Esophagus muscularis mucosa (tissue), 4 donors: ENCODE data around the gene ARHGAP12. TPM values are rescaled to one million over a fixed set of nuclear protein-coding genes. Genes with fewer than 3 reads are reported as not detected.

Experiments used
- DNase-seq: peaks from one replicate; pipeline ENCODE4 v3.0.0-alpha.2; 2017; ENCODE audit errors: extremely low spot score
- H3K27ac ChIP-seq, 4 donors: fragments of 200-600 bp; sonication (generic); replicated peaks in 1 of 4; 1 replicate in 3 of 4; 2 replicates in 1 of 4; pipeline ENCODE4 v1.5.1; 2016 to 2019; ENCODE audit warnings: mild to moderate bottlenecking in 1 of 4
- H3K27me3 ChIP-seq, 4 donors: fragments of 200-600 bp; sonication (generic); one replicate each; pipeline versions ENCODE4 v1.5.1 to v1.6.0; 2016 to 2019
- H3K36me3 ChIP-seq, 4 donors: fragments of 200-600 bp; sonication (generic); one replicate each; pipeline ENCODE4 v1.5.1; 2016 to 2019
- H3K4me1 ChIP-seq, 4 donors: fragments of 200-600 bp; sonication (generic); one replicate each; pipeline ENCODE4 v1.5.1; 2016 to 2019
- H3K4me3 ChIP-seq, 4 donors: fragments of 200-600 bp; sonication (generic); 1 replicate in 2 of 4; 2 replicates in 2 of 4; pipeline ENCODE4 v1.5.1; 2016 to 2019; ENCODE audit warnings: mild to moderate bottlenecking in 4 of 4, moderate library complexity in 1 of 4
- H3K9me3 ChIP-seq, 4 donors: fragments of 200-600 bp; sonication (generic); 1 replicate in 3 of 4; 2 replicates in 1 of 4; pipeline ENCODE4 v1.5.1; 2016 to 2019
- EP300 ChIP-seq: sonication (generic); formaldehyde crosslinking; IDR thresholded peaks from one replicate; pipeline ENCODE4 v1.6.1; 2017; ENCODE audit warnings: antibody characterized with exemption
- POLR2A ChIP-seq: fragments of 450-650 bp; IDR thresholded peaks from one replicate; pipeline ENCODE4 v1.6.1; 2017; ENCODE audit warnings: antibody characterized with exemption, moderate library complexity, mild to moderate bottlenecking, low read depth
- POLR2AphosphoS5 ChIP-seq, 2 donors: sonication (generic); formaldehyde crosslinking; IDR thresholded peaks; one replicate each; pipeline ENCODE4 v1.6.1; 2017; ENCODE audit warnings: antibody characterized with exemption in 2 of 2
- WGBS: methylation state at CpG from one replicate; pipeline ENCODE4 v1.1.5; 2018; 5-methylcytosine and 5-hydroxymethylcytosine counted together
- intact Hi-C: fragments of 100-400 bp; cut with DNase I; formaldehyde crosslinking; loops from one replicate; pipeline ENCODE4 v1.15.1; 2023
- total RNA-seq, 4 donors: library from RNA; depleted of rRNA; stranded (reverse); fragments of >200 nt; gene quantifications; one replicate each; pipeline versions ENCODE4 v1.1.0 to v1.2.1, GENCODE V29; 2016
- TF ChIP-seq, protein P1 (sequence below), 3 experiments: fragments of 200-600 bp in 2 of 3; fragments of 450-650 bp in 1 of 3; sonication (generic) in 2 of 3; IDR thresholded peaks; one replicate each; pipeline ENCODE4 v1.5.1; 2017 to 2019; ENCODE audit warnings: antibody characterized with exemption in 3 of 3, mild to moderate bottlenecking in 2 of 3, moderate library complexity in 1 of 3

The ARHGAP12 gene
- total RNA-seq, 4 donors from 2014 or later, result 25.6 to 48.2 (median 35.8) TPM

DNA sequence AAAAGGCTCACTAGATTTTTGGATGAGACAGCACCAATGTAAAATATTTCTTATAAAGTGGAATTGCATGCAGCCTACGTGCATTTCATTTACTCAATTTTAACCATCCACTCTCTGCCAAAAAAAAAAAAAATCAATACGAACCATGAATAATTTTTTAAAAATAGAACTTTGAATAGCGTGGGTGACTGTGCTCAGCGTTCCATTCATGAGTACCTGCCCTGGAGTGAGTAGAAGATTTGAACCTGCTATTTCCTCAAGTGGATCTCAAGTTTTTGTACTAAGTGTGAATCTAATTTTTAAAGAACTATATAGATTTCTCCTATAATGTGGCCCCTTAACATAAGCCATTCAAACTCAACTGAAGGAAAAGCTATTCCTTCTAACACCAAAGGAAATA is 105.3 kb downstream of the ARHGAP12 start:
- intact Hi-C loops, result no loop called here
- no peaks in the 10 kb centered on the region for H3K27me3 ChIP-seq
- no peak overlapping the region for H3K27ac ChIP-seq
- peaks cover 0 to 10% (median 2%) of the 10 kb centered on the region in 4 donors for H3K36me3 ChIP-seq
- TF ChIP-seq EP300 (no peak), POLR2AphosphoS5 (IDR thresholded peaks at IDR 0.05) (no peak), POLR2A (no peak)
- TF ChIP-seq, protein P1, sequence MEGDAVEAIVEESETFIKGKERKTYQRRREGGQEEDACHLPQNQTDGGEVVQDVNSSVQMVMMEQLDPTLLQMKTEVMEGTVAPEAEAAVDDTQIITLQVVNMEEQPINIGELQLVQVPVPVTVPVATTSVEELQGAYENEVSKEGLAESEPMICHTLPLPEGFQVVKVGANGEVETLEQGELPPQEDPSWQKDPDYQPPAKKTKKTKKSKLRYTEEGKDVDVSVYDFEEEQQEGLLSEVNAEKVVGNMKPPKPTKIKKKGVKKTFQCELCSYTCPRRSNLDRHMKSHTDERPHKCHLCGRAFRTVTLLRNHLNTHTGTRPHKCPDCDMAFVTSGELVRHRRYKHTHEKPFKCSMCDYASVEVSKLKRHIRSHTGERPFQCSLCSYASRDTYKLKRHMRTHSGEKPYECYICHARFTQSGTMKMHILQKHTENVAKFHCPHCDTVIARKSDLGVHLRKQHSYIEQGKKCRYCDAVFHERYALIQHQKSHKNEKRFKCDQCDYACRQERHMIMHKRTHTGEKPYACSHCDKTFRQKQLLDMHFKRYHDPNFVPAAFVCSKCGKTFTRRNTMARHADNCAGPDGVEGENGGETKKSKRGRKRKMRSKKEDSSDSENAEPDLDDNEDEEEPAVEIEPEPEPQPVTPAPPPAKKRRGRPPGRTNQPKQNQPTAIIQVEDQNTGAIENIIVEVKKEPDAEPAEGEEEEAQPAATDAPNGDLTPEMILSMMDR (IDR thresholded peaks at IDR 0.05), result no peak
- H3K4me1 ChIP-seq, result peaks cover 0 to 5% (median 2%) of the 10 kb centered on the region in 4 donors
- 91% methylated on average over 4 of the region's 4 CpGs for WGBS
- DNase-seq, result no peak
- H3K4me3 ChIP-seq, result no peak overlapping the region
- no peaks in the 10 kb centered on the region for H3K9me3 ChIP-seq

DNA sequence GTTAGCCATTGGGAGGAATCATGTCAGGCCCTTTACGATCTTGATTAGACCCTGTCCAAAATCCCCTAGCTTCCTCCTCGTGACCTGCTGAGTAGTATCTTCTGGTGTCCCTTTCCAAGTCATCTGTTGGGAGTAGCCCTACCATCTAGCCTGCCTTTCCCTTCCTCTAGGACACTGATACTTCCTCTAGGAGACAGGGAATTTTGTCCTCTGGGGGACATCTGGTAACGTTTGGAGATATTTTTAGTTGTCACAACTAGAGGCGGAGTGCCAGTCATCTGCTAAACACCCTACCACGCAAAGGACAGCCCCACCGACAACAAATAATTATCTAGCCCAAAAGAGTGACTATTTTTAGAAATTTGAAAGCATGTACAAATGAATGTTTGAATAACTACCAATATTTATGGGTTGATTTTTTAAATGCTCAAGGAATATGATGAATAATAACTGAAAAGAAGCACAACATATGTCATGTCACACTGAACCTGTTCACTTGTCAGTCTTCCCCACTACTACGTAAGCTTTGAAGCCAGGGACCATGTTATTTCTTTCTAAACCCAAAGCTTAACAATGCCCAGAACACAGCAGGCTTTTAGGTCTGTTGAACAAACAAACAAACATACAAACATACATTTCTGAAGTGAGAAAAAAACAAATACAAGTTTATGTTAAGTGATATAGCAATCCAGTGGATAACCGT is 105.9 kb downstream of the ARHGAP12 start:
- 76% methylated on average over 8 of the region's 8 CpGs for WGBS
- peaks cover 0 to 10% (median 2%) of the 10 kb centered on the region in 4 donors for H3K36me3 ChIP-seq
- intact Hi-C loops, result no loop called here
- no peak for TF ChIP-seq POLR2AphosphoS5 (IDR thresholded peaks at IDR 0.05)
- no peak for TF ChIP-seq EP300
- no peak for TF ChIP-seq POLR2A
- TF ChIP-seq, protein P1 (IDR thresholded peaks at IDR 0.05), result no peak
- no peak overlapping the region for H3K27ac ChIP-seq
- no peaks in the 10 kb centered on the region for H3K27me3 ChIP-seq
- H3K4me1 ChIP-seq, result peaks cover 0 to 5% (median 2%) of the 10 kb centered on the region in 4 donors
- DNase-seq, result no peak
- H3K4me3 ChIP-seq, result no peak overlapping the region
- no peaks in the 10 kb centered on the region for H3K9me3 ChIP-seq

DNA sequence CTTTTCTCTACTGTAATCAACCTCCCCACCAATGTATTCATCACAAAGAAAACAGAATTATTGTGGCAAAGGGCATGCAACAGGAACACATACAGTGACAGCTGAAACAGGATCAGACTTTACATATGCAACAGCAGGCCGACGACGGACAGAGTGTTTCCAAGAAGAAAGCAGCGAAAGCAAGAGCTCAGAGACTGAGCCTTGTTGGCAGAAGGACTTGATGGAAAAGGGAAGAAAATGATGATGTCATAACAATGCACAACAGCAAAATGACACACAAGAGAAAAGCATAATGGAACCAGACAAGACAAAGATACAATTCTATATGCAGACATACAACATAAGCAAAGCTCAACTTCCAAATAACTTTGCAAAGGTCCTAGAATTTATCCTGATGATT is 106.5 kb downstream of the ARHGAP12 start:
- peaks cover 0 to 13% (median 5%) of the 10 kb centered on the region in 4 donors for H3K36me3 ChIP-seq
- TF ChIP-seq POLR2A (no peak), EP300 (no peak), POLR2AphosphoS5 (IDR thresholded peaks at IDR 0.05) (no peak)
- TF ChIP-seq, protein P1 (IDR thresholded peaks at IDR 0.05), result no peak
- intact Hi-C loops, result no loop called here
- H3K27ac ChIP-seq, result no peak overlapping the region
- H3K4me1 ChIP-seq, result peaks cover 0 to 5% (median 2%) of the 10 kb centered on the region in 4 donors
- H3K4me3 ChIP-seq, result no peak overlapping the region
- WGBS, result 88% methylated on average over 4 of the region's 4 CpGs
- H3K9me3 ChIP-seq, result no peaks in the 10 kb centered on the region
- DNase-seq, result no peak
- no peaks in the 10 kb centered on the region for H3K27me3 ChIP-seq

DNA sequence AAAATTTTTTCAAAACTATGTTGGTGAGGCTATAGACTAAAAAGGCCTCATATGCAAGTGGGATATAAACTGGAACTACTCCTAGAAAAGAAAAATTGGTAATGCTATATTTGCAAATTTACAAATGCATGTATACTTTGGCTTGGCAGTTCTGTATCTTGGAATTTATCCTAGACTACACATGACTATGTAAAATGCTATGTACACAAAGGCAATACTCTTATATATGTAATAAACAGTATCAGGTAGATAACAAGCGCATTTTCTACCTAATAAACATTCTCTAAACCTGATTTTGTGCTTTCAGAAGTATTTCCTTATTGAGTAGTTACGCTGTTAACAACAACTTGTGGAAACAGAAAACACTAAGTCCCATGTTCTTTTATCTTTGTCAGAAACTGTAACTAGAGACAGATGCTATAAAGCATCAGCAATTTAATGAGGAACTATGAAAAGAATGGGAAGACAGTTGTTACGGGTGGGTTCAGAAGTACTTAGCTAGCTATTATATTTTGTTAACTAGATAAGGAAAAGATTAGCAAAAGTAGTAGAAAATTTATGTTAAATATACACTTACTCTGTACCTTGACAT is 107.8 kb downstream of the ARHGAP12 start:
- H3K4me3 ChIP-seq, result no peak overlapping the region
- TF ChIP-seq EP300 (no peak), POLR2A (no peak), POLR2AphosphoS5 (IDR thresholded peaks at IDR 0.05) (no peak)
- TF ChIP-seq, protein P1 (IDR thresholded peaks at IDR 0.05), result no peak
- no peak for DNase-seq

More for the DNA sequence above, 107.8 kb downstream of the ARHGAP12 start:
- intact Hi-C loops, result no loop called here
- Histone ChIP-seq H3K36me3 (peaks cover 0 to 11% (median 5%) of the 10 kb centered on the region in 4 donors), H3K27ac (no peak overlapping the region), H3K9me3 (no peaks in the 10 kb centered on the region), H3K4me1 (peaks cover 0 to 10% (median 5%) of the 10 kb centered on the region in 4 donors), H3K27me3 (no peaks in the 10 kb centered on the region)
- 93% methylated on average over 3 of the region's 3 CpGs for WGBS
